Measurements from ENCODE around the gene GDPD5. TPM values are rescaled to one million over a fixed set of nuclear protein-coding genes. Genes with fewer than 3 reads are reported as not detected.

The GDPD5 gene
- total RNA-seq, 3 donors from 2014 or later (not counting 1 experiment from before 2014, with no cell fraction given), result 49.7 to 95.2 (median 60.2) TPM

DNA sequence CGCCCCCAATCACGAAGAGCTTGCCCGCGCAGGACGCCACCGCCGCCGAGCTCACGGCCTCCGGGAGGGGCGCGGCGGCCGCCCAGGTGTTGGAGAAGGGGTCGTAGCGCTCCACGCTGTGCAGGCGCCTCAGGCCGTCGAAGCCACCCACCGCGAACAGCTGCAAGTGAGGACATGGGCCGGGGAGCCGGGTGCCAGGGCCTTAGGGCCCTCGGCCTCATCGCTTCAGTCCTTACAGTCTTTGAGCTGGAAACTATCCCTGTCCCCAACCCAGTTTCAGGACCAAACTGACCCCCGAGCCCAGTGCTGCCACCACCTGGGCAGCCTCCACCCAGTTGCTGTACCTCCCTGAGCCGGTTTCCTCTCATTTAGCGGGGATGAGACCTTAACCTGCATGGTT is 100.3 kb downstream of the GDPD5 start:
- H3K36me3 Mint-ChIP-seq, result no peaks in the 10 kb centered on the region
- no peak overlapping the region for H3K4me3 Mint-ChIP-seq
- peaks cover 6 to 11% of the 10 kb centered on the region in 2 donors for H3K27me3 Mint-ChIP-seq (ENCODE audit: low read depth in 2 of 2)
- Histone ChIP-seq H3K27ac (ENCODE audit: low read length) (no peak overlapping the region), H3K36me3 (ENCODE audit: control insufficient read depth, insufficient read depth, low read length) (no peaks in the 10 kb centered on the region), H3K27me3 (ENCODE audit: control insufficient read depth, insufficient read depth, low read length) (peaks cover 12% of the 10 kb centered on the region), H3K4me3 (ENCODE audit: low read length) (no peak overlapping the region), H3K9me3 (ENCODE audit: control insufficient read depth, insufficient read depth, low read length) (peaks cover 6% of the 10 kb centered on the region), H3K4me1 (ENCODE audit: control insufficient read depth, insufficient read depth, low read length) (peaks cover 16% of the 10 kb centered on the region)
- intact Hi-C loops (cut with micrococcal nuclease), result no loop called here
- peaks cover 10 to 16% of the 10 kb centered on the region in 2 donors for H3K4me1 Mint-ChIP-seq
- TF ChIP-seq, protein P1, sequence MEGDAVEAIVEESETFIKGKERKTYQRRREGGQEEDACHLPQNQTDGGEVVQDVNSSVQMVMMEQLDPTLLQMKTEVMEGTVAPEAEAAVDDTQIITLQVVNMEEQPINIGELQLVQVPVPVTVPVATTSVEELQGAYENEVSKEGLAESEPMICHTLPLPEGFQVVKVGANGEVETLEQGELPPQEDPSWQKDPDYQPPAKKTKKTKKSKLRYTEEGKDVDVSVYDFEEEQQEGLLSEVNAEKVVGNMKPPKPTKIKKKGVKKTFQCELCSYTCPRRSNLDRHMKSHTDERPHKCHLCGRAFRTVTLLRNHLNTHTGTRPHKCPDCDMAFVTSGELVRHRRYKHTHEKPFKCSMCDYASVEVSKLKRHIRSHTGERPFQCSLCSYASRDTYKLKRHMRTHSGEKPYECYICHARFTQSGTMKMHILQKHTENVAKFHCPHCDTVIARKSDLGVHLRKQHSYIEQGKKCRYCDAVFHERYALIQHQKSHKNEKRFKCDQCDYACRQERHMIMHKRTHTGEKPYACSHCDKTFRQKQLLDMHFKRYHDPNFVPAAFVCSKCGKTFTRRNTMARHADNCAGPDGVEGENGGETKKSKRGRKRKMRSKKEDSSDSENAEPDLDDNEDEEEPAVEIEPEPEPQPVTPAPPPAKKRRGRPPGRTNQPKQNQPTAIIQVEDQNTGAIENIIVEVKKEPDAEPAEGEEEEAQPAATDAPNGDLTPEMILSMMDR (IDR thresholded peaks at IDR 0.05), result no peak
- H3K27ac Mint-ChIP-seq, result no peak overlapping the region
- ATAC-seq (no peak), DNase-seq (no peak)
- WGBS (ENCODE audit: insufficient coverage), result 96% methylated on average over 29 of the region's 29 CpGs
- H3K9me3 Mint-ChIP-seq, result no peaks in the 10 kb centered on the region

DNA sequence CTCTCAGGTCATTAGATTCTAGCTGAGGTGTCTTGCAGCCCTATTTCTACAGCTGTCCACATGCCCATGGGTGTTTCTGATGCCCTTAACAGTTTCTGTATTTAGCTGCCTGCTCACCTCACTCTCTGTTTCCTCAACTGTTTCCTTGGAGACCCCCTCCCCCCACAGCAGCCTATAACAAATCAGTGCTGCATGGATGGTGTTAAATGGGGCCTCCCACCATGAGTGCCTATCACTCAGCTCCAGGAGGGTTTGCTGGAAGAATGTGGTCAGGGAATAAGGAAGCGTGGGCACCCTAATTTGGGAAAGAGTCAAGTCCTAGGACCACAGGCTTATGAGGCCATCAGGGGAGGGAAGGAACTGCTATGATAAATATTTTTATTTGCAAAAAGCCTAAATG is 101.3 kb downstream of the GDPD5 start:
- ATAC-seq (no peak), DNase-seq (no peak)
- peaks cover 5 to 9% of the 10 kb centered on the region in 2 donors for H3K27me3 Mint-ChIP-seq (ENCODE audit: low read depth in 2 of 2)
- Histone ChIP-seq H3K9me3 (ENCODE audit: control insufficient read depth, insufficient read depth, low read length) (peaks cover 4% of the 10 kb centered on the region), H3K4me1 (ENCODE audit: control insufficient read depth, insufficient read depth, low read length) (peaks cover 13% of the 10 kb centered on the region), H3K27me3 (ENCODE audit: control insufficient read depth, insufficient read depth, low read length) (peaks cover 11% of the 10 kb centered on the region), H3K36me3 (ENCODE audit: control insufficient read depth, insufficient read depth, low read length) (no peaks in the 10 kb centered on the region), H3K27ac (ENCODE audit: low read length) (no peak overlapping the region), H3K4me3 (ENCODE audit: low read length) (no peak overlapping the region)
- H3K36me3 Mint-ChIP-seq, result no peaks in the 10 kb centered on the region
- H3K4me3 Mint-ChIP-seq, result no peak overlapping the region
- WGBS (ENCODE audit: insufficient coverage), result 100% methylated on average over 1 of the region's 1 CpG
- no peaks in the 10 kb centered on the region for H3K9me3 Mint-ChIP-seq
- TF ChIP-seq, protein P1 (IDR thresholded peaks at IDR 0.05), result no peak
- intact Hi-C loops (cut with micrococcal nuclease), result no loop called here
- H3K4me1 Mint-ChIP-seq, result peaks cover 7 to 14% of the 10 kb centered on the region in 2 donors
- H3K27ac Mint-ChIP-seq, result no peak overlapping the region

DNA sequence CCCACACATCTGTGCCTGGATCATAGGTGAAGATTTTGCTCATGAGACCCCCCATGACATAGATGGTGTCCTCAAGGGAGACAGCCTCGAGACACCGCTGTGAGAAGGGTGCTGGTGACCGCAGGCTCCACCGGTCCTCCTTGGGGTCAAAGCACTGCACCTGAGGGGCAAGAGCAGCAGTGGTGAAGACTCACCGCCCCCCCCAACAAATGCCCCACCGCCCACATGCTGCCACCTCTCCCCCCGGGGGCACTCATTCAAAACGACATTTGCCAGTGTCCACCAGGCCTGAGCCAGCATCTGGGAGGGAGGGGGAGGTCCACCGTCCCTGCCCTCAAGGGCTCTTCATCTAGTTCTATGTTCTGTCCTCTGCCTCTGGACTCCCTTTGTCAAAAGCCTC is 102.0 kb downstream of the GDPD5 start:
- no peak overlapping the region for H3K4me3 Mint-ChIP-seq
- no peak for DNase-seq
- TF ChIP-seq, protein P1 (IDR thresholded peaks at IDR 0.05), result no peak
- no peak overlapping the region for H3K27ac ChIP-seq (ENCODE audit: low read length)
- intact Hi-C loops (cut with micrococcal nuclease), result no loop called here
- H3K27me3 Mint-ChIP-seq (ENCODE audit: low read depth in 2 of 2), result peaks cover 0 to 2% of the 10 kb centered on the region in 2 donors
- ATAC-seq, result no peak
- H3K9me3 ChIP-seq (ENCODE audit: control insufficient read depth, insufficient read depth, low read length), result no peaks in the 10 kb centered on the region
- H3K36me3 Mint-ChIP-seq, result no peaks in the 10 kb centered on the region
- no peak overlapping the region for H3K4me3 ChIP-seq (ENCODE audit: low read length)
- no peaks in the 10 kb centered on the region for H3K36me3 ChIP-seq (ENCODE audit: control insufficient read depth, insufficient read depth, low read length)
- no peak overlapping the region for H3K27ac Mint-ChIP-seq
- H3K9me3 Mint-ChIP-seq, result no peaks in the 10 kb centered on the region
- H3K4me1 Mint-ChIP-seq, result peaks cover under 1 to 7% of the 10 kb centered on the region in 2 donors
- 93% methylated on average over 8 of the region's 9 CpGs for WGBS (ENCODE audit: insufficient coverage)
- H3K27me3 ChIP-seq (ENCODE audit: control insufficient read depth, insufficient read depth, low read length), result peaks cover 5% of the 10 kb centered on the region
- peaks cover 7% of the 10 kb centered on the region for H3K4me1 ChIP-seq (ENCODE audit: control insufficient read depth, insufficient read depth, low read length)

All from natural killer cell (primary cell).